Heart left ventricle (tissue), 13 donors: ENCODE results near the gene TRIP4.

ENCODE experiments used
- POLR2A ChIP-seq, 2 donors: fragments of 450-650 bp; IDR thresholded peaks; one replicate each; pipeline ENCODE4 v1.6.1; 2017; ENCODE audit warnings: antibody characterized with exemption in 2 of 2, mild to moderate bottlenecking in 2 of 2, moderate library complexity in 2 of 2
- TF ChIP-seq, protein P1 (sequence below), 12 donors: fragments of 200-600 bp; sonication (generic) in 4 of 12; IDR thresholded peaks; one replicate each; pipeline versions ENCODE4 v1.5.0 to v1.8.0; 2018 to 2022; ENCODE audit warnings: antibody characterized with exemption in 12 of 12, mild to moderate bottlenecking in 5 of 12
- donor health status: ischemic (EF 13 %, LVEDD 7.1; RV severe dilation, severe dysfunction).
- donor health status: DM: no; HTN: yes; CAD: no.
- donor health status: DM: no; HTN: no; CAD: no.
- donor health status: ischemic (EF 25% LVEDD 6.9; RV normal size, moderate dysfunction).
- donor health status: ischemic (EF 25% LVEDD 5.7; RV mildly dilated, moderate dysfunction).
- donor health status: ischemic (EF 35%, LVEDD 5.7; RV mildly dilated, moderate dysfunction).
- donor health status: nonischemic (EF 11% LVEDD 7.7; RV severe dilation, severe dysfunction).
- donor health status: DM: yes; HTN: yes; CAD: no.
- donor health status: PGD.
- donor health status: ischemic (EF 29% LVEDD 5.4; RV normal size, mild dysfunction).
- donor health status: nonischemic (EF 23%, LVEDD 6.1; RV moderate dilation, normal function).

DNA sequence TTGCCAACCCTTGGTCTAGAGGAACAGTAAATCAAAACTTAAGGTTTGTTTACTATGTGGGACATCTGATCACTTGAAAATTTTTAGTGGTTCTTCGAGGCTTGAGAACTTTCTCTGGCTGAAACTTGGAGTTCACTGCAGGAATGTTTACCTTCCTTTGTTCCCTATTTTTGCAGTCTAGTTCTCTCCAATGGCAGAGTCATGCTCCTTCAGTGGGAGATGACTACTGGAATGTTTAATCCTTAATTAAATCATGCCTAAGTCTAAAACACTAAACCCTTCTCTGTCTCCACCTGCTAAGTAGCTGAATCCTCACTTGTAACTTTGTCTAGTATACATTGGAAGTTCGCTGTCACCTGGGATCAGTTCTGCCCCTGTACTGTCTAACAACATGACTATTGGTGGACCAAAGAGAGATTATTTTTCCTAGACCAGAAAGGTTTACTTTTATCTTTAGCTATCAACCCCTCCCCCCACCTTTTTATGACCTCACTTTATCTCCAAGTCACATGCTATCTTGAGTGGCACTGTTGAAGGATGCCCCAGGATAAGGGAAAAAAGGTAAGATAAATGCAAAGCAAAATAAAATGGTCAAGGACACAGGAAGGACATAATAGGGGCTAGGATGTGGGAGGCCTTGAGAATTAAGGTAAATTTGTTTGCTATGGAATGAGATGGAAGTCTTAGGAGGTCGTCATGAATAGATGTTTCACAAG lies 71.6 kb downstream of the TRIP4 start:
- TF ChIP-seq, protein P1, sequence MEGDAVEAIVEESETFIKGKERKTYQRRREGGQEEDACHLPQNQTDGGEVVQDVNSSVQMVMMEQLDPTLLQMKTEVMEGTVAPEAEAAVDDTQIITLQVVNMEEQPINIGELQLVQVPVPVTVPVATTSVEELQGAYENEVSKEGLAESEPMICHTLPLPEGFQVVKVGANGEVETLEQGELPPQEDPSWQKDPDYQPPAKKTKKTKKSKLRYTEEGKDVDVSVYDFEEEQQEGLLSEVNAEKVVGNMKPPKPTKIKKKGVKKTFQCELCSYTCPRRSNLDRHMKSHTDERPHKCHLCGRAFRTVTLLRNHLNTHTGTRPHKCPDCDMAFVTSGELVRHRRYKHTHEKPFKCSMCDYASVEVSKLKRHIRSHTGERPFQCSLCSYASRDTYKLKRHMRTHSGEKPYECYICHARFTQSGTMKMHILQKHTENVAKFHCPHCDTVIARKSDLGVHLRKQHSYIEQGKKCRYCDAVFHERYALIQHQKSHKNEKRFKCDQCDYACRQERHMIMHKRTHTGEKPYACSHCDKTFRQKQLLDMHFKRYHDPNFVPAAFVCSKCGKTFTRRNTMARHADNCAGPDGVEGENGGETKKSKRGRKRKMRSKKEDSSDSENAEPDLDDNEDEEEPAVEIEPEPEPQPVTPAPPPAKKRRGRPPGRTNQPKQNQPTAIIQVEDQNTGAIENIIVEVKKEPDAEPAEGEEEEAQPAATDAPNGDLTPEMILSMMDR (IDR thresholded peaks at IDR 0.05), result no peak
- no peak for TF ChIP-seq POLR2A (IDR thresholded peaks at IDR 0.05)
